Measurements from ENCODE around the gene ULK3.

The ULK3 gene

DNA sequence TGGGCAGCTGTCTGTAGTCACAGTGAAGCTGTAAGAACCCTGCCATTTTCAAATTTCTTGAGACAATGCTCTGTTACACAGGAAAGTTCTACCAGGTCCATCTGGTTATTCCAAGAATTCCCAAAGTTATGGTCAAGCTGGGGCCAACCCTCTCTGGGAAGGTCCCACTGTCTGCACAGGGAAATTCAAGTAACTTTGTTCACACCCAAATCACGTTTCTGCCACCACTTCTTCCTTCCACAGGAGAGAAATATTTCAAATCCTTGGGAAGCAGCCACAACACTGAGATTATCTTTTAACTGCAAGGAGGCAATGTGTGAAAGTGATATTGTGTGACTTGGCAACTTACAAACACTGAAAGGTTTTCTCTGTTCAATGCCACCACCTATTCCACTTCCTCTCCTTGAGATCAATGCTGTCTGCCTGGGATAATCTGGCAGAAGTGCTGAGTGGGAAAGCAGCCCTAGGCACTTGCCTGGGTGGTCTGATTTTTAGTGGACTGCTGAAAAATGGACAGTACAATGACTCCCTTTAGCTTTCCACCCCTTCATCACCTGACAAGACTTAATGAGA, 24.6 kb upstream of the ULK3 start:
- DNase-seq (ENCODE audit: low spot score), result no peak

DNA sequence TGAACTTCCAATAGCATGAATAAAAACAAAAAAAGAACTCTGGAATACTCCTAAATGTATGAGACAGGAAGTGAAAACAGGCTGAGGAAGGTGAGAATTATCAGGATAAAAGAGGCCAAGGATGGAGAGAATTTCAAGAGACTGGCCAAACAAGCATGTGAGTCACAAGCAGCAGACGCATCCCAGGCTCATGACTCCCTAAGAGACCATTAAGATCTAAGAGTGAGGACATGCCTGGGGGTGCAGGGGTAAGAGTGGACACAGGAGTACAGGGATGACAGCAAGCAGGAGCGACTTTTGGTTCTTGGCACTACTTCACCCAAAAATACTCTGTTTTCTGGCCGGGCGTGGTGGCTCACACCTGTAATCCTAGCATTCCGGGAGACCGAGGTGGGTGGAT, 23.1 kb upstream of the ULK3 start:
- no peak for DNase-seq (ENCODE audit: low spot score)

DNA sequence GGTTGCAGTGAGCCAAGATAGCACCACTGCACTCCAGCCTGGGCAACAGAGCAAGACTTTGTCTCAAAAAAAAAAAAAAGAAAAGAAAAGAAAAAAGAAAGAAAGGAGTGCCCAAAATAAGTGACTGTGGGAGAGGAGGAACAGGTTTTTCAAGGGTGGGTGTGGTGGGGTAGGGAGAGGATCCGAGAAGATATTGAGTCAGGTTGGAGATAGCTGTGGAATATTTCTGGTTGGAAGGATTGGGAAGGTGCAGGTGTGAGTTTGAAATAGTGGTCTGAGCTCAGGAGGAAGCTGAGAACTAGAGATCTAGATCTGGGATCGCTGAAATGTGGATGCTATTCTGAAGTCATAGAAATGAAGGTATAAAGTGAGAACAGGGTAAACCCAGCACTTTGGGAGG, 22.4 kb upstream of the ULK3 start:
- peak; percentile 14 for DNase-seq (ENCODE audit: low spot score)

DNA sequence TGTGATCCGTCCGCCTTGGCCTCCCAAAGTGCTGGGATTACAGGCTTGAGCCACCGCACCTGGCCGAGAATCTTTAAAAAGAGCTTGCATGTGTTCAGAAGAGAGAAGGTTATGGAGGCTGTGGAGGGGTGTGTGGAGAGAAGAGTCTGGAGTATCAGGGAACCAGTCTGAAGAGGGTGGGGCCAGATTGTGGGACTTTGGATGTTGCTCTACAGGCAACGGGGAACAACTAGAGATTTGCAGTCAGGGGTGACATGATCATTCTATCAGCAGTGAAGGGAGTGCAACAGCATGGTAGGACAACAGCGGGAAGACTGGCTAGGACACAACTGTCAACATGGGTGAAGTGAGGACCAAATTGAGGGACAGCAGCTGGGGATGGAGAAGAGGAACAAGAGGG, 21.3 kb upstream of the ULK3 start:
- no peak for DNase-seq (ENCODE audit: low spot score)

DNA sequence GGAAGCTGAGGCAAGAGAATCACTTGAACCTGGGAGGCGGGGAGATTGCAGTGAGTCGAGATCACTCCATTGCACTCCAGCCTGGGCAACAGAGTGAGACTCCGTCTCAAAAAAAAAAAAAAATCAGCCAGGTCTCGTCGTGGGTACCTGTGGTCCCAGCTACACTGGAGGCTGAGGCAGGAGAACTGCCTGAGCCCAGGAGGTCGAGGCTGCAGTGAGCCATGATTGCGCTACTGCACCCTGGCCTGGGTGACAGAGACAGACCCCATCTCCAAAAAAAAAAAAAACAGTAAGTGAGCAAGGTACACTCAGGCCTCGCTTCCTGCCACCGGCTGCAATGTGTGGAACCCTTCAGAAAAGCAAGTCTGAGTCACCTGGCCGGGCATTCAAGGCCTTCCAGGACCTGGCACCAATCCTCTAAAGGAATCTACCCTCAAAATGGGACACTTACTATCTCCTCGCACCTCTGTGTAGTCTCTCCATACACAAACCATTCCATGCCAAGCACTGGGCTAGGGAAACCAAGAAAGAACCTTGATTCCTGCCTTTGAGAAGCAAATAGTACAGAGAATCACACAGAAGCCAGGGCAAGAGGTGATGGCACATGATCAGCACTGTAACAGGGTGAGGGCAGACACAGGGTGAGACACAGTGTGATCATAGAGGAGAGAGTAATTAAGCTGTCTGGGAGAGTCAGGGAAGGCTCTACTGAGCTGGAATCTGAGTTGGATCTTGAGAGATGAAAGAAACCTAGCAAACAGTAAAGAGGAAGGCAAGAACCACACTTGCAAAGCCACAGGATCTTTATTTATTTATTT, 20.5 kb upstream of the ULK3 start:
- DNase-seq (ENCODE audit: low spot score), result no peak

DNA sequence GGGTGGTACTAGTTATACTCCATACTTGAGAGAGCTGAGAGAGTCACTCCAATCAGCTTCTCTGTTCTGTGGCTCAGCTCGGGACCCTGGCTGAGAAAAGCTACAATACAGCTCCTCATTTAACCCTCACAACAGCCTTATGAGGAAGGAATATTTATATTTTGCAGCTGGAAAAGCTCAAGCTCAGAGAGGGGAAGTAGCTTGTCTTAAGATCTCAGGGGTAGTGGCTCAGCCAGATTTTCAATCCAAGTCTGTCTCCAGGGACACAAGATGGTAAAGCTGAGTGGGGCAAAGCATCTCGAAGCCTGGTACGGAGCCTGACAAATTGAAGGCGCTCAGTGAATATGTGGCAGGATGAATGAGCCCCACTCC, 15.4 kb upstream of the ULK3 start:
- no peak for DNase-seq (ENCODE audit: low spot score)

DNA sequence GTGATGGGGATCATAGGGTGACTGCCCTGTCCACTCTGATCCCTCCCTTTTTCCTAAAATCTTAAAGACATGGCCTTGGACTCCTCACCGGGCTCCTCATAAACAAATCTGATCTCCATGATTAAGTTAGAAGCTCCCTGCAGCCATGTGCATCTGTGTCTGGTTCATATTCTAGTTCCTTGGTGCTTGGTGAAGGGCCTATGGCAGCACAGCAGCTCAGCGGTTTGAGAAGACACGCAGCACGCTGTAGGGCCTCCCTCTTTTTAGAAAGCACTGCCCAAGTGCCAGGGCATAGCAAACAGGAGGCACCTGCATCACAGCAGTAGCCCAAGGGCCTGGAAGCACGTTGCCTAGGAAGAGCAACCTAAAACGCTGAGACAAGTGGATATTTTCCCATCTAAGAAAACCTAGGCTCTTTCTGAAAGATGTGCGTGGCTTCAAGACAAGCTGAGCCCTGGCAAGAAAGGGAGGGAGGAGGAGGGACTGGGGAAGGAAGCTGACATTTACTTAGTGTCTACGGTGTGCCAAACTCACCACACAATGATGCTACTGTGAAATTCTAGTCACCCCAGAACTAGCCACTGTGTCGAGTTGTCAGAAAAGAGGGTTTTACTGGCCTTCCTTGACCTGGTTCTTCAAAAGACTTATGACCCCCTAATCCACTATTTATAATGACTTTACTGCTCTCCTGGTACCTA, 14.9 kb upstream of the ULK3 start:
- no peak for DNase-seq (ENCODE audit: low spot score)

DNA sequence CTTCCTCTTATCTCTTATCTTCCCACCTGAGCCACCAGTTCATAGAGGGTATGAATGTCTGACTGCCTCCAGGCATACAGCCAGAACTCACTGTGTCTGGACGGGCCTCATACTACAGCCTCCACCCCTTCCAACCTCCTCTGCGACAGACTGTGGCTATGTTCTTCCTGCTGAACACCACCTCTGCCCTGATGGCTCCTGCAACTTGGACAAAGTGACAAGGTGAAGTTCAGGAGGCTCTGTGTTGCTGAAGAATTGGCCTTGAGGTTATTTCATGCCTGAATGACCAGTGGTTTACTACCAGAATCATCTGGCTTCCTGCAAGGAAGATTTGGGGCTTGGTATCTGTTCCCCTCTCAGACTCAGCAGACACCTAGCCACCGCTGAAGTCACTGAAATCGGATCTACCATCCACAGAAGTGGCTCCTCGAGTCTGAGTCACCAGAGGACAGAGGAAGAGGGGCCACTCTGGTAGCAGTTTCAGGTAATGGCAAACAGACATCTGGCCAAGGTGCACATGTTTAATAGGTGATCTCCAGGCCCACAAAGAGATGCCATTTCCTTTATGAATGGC, 14.2 kb upstream of the ULK3 start:
- DNase-seq (ENCODE audit: low spot score), result no peak

DNA sequence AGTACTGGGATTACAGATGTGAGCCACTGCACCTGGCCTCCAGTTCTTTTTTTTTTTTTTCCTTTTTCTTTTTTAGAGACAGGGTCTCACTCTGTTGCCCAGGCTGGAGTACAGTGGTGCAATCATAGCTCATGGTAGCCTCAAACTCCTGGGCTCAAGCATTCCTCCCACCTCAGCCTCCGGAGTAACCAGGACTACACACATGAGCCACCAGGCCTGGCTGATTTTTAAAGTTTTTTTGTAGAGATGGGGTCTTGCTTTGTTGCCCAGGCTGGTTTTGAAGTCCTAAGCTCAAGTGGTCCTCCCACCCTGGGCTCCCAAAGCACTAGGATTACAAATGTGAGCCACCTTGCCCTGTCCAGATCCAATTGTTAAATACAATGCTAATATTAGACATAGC, 13.6 kb upstream of the ULK3 start:
- DNase-seq (ENCODE audit: low spot score), result no peak

DNA sequence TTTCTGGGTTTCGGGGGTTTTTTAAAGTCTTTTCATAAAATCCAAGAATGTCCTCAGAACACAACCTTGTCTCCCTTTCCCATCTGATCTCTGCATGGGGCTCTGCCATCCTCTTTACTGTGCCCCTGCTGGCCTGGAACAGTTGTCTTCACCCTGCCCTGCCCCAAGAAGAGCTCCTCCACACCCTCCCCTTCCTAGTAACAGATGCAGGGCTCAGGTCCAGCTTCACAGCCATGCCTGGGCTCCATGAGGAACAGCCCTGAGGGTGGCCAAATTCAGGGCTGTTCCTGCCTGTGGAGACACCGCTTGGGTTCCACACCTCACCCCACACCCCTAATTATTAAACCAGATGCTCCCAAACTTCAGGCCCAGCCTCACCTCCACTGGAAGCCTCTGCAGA, 12.9 kb upstream of the ULK3 start:
- DNase-seq (ENCODE audit: low spot score), result no peak

DNA sequence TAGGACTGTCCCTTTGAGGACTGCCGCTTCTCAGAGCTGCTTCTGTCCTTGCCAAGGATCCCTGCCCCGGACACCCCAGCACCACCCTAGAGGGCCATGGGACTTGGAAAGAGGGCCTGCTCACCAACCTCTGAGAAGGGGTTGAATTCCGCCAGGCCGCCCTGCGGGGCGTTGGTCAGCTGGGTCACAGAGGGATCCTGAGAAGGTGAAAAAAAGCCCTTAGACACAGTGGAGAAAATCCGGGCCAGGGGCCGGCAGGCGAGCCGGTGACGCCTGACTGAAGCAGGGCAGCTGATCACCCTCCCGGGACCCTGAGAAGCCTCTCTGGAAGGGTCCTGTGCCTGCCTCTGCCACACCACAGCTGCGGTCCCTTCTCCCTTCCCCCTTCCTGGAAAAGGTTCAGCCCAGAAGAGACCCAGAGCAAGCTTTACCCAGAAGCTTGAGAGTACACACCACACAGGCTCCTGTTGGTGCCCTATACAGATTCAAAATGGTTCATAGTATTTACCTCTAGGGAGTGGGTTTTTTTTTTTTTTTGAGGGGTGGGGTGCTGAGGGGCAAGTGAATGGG, 11.6 kb upstream of the ULK3 start:
- DNase-seq (ENCODE audit: low spot score), result no peak

DNA sequence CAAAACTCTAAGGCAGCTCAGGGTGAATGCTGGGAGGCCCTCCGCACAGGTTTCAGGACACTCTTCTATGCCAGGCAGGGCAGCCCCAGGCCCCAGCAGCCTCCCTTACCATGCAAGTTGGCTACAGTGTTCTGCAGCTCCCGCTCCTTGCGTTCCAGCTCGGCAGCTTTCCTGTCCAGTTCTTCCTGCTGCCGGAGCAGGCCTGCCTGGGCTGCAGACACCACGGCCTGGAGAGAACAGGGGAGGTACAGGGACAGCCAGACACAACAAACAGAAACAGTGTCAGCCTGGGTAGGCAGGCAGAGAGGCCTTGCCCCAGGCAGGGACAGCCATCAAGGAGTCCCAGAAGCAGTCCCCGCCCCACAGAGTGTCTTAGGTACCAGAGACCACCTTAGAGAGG, 9.0 kb upstream of the ULK3 start:
- no peak for DNase-seq (ENCODE audit: low spot score)

DNA sequence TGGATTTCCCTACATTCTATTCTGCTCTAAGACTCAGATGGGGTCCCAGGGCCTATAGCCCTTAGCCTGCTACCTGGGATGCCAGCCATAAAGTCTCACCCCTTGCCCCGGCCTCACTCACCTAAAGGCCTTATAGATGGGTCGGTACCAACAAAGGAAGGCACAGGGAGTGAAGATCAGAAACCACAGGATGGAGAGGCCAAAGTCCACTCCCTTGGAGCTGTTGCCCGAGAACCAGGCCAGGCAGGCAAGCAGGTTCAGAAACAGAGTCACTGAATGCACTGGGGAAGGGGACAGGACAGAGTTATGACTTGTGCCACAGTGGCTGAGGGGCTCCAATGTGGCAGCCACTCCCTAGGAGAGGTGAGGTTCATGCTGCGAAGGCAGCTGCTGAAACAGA, 7.4 kb upstream of the ULK3 start:
- no peak for DNase-seq (ENCODE audit: low spot score)

DNA sequence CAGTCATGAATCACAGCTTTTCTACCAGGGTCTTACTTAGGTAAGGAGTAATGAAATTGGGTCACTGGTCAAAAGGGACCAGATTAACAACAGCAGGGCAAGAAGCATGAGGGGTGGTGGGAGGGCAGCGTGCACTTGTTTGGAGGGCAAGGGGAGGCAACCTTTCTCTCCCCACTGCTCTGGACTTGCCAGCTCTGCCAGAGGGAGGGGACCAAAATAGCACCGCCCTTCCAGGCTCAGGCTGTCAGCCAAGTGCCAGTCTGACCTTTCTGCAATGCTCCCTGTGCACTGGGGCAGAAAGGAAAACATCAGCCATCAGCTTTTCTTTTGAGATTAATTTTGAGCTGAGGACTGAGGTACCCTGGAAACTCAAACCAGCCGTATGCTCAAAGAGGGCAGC, 4.5 kb upstream of the ULK3 start:
- DNase-seq (ENCODE audit: low spot score), result no peak

DNA sequence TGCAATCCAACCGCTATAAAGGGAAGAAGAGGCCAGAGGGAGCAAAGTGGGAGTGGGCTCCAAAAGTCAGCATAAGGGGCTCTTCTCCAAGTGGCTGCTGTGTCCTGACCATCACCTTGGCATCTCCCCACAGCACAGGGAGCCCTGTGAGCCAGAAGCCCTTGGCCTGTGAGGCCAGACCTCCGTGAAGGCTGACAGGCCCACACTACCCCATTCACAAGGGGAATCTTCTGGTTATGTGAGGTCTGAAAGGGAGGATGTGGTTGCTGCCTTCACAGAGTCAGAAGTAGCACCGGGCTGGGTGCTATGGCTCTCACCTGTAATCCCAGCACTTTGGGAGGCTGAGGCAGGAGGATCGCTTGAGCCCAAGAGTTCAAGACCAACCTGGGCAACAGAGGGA, 2.6 kb upstream of the ULK3 start:
- no peak for DNase-seq (ENCODE audit: low spot score)

DNA sequence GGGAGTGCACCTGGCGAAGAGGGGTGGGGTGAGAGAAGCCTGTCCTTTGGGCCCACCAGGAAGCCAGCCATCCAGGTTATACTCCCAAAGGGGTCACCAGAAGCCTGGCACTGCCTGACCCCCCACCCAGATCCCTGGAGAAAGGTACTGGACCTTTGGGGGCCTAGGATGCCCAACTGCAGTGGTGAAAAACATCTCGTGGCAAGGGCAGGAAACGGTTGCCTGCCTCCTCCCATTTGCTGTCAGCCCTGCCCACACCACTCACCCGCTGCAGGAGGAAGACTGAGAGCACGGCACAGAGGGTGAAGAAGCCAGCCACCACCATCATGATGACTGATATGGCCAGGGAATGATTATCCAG, 2.2 kb upstream of the ULK3 start:
- no peak for DNase-seq (ENCODE audit: low spot score)

DNA sequence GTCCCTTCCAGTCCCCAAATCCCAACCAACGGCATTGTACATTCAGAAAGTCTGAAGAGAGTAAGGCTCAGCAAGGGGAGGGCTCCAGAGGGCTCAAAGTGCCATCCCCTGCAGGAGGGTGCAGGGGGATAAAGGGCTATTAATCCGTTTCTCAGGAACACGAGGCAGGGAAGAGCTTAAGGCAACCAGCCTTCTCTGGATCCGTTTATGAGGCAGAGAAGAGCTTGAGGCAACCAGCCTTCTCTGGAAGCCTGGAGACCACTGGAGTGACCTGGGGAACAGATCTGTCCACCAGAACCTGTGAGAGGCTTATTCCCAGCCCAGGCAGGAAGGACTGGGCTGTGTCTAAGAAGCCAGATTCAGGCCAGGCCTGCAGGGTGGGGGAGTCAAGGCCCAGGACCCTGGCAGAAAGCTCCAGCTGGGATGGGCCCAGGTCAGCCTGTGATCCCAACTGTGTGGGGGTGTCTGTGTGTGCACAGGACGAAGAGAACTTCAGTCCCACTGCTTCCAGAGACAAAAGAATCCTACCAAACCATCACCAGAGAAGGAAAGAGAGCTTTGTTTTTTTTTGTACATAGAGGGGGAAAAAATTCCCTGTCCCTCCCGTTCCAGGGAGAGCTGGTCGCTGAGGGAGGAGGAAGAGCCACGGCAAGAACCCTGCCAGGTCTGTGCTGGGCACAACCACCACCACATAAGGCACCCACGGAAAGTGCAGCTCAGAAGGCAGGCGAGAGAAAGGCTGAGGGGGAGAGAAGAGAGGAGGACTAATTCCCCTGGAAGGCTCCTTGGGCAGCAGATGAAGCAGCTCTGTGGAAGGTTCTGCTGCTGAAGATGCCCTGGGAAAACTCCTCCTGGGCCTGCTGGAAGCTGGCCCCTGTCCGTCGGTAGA, 1.6 kb upstream of the ULK3 start:
- no peak for DNase-seq (ENCODE audit: low spot score)

DNA sequence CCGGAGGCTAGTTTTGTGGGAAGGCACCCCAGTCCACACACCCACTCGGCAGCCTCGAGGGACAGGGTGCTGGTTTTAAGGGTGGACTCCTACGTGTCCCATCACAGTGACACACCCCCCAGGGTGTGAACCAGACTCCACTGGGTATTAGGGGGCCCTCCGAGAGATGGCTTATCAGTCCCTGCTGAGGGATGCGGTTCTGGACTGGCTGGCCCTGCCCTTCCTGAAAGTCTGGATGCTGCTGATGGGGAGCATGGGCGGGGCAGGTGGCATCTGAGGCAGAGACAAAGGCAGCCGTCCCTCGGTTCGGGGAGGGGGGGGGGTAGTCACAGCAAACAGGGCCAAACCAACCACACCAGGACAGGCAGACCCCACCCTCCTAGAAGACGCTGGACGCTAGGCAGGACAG, 939 bp upstream of the ULK3 start:
- DNase-seq (ENCODE audit: low spot score), result no peak

DNA sequence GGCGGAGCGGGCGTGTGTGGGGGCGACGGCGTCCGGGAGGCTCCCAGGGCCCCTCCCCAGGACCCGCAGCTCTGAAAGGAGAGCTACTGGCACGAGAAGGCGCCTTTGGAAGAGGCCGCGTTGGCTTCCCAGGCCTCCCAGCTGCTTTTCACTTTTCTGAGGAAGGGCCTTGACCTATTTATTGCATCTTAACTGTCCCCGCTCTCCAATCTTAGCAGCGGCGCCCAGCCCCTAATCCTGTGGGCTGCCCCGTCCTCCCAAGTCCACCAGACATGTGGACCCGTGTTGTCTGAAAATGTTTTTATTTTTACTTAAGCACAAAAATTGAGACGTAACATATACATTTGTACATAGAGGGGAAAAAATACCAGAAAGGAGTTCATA, 481 bp upstream of the ULK3 start:
- DNase-seq (ENCODE audit: low spot score), result no peak

DNA sequence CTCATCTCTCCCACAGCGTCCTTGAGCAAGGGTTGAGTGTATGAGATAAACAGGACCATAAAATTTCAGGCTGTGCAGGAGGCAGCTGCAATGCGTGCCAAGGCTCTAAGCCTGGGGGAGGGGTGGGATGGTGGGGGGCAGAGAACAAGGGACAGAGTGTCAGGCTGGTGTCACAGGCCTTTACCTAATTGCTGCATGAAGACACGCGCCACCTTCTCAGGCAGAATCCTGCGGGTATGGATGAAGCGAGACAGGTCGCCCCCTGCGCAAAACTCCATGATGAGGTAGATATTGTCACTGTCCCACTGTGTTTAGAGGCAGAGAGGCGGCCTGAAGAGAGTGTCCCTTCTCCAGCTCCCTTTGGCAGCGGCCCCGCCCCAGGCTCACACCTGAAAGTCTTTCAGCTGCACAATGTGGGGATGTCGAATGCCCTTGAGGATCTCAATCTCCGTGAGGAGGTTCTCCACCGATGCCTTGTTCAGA, 1.0 kb downstream of the ULK3 start:
- DNase-seq (ENCODE audit: low spot score), result no peak

DNA sequence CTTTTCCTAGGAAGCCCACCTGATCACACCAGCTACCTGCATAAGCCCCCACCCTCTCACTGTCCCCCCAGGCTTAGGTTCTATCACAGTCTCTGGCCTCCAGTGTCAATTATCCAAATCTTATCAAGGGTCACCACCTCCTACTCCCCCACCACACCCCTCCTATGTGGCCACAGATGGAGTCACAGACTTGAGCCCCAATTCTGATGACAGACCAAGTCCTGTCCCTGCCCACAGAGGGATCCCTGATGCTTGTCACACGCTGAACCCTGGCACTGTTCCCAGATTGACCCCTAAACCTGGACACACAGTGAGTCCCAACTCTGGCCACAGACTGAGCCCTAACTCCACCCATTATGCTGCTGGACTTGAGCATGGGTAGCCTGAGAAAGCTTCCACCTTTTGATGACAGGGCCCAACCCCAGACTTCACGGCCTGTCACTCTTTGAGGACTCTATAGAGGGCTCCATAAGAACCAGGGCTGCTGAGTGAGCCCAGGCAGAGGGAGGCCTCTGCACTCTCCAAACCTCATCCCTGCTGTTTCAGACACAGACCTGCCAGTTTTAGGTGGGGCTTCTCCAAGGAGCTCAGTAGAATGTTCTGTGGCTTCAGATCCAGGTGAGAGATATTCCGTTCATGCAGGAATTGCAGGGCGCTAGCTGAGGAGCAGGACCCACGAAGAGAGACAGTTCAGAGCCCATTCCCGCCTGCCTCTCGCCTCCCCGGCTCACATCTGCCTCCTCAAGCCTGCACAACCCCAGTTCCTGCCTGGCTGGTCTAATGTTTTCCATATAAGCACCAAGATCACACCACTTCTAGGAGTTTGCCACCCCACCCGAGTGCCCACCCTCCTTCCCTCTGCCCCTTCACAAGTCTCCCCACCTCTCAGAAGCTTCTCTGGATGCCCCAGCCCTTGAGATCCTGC, 1.8 kb downstream of the ULK3 start:
- no peak for DNase-seq (ENCODE audit: low spot score)
